Caco-2 (cell line): ENCODE measurements around the gene DDR2. TPM values are rescaled to one million over a fixed set of nuclear protein-coding genes. Genes with fewer than 3 reads are reported as not detected.

ENCODE experiments used
- BruUV-seq: library from RNA; stranded (reverse); fragments of 400-500 nt; replicated peaks from 2 replicates; lab custom pipeline; 2021; lab: Mats Ljungman, UMichigan
- CTCF ChIA-PET: fragments of 300-600 bp; sonication (Branson Sonifier 250); formaldehyde crosslinking; loops from one replicate; lab custom pipeline; 2022; ENCODE audit warnings: antibody characterized with exemption; lab: Charles Lee
- POLR2A ChIA-PET: fragments of 300-600 bp; sonication (Branson Sonifier 250); formaldehyde crosslinking; loops from one replicate; lab custom pipeline; 2022; ENCODE audit warnings: antibody characterized with exemption; lab: Charles Lee
- DNase-seq, 2 experiments: peaks; one replicate each; pipeline versions ENCODE4 v3.0.0 to v3.0.0-alpha.2; 2020 to 2022
- H3K27me3 ChIP-seq: replicated peaks from 2 replicates; pipeline ENCODE4 v1.6.0; 2011; ENCODE audit warnings: low read length; ENCODE audit not compliant: control insufficient read depth, insufficient read depth
- H3K36me3 ChIP-seq: 2 replicates; pipeline ENCODE4 v1.5.1; 2011; ENCODE audit warnings: low read length; ENCODE audit not compliant: control insufficient read depth, insufficient read depth
- H3K4me1 ChIP-seq: fragments of 250-450 bp; sonication (Bioruptor Pico); 2 replicates; pipeline ENCODE4 v1.5.1; 2020; ENCODE audit warnings: mild to moderate bottlenecking
- H3K4me3 ChIP-seq: 2 replicates; pipeline ENCODE4 v1.5.1; 2011; ENCODE audit warnings: low read depth, mild to moderate bottlenecking, control low read depth, low read length
- H3K9me3 ChIP-seq: fragments of 250-450 bp; sonication (Bioruptor Pico); 2 replicates; pipeline ENCODE4 v1.5.1; 2020; ENCODE audit warnings: mild to moderate bottlenecking, moderate library complexity
- H3K27ac Mint-ChIP-seq: one replicate; pipeline ENCODE4 v1.8.0; 2022; ENCODE audit warnings: mixed read lengths; ENCODE audit not compliant: unreplicated experiment
- H3K27me3 Mint-ChIP-seq: one replicate; pipeline ENCODE4 v1.8.0; 2022; ENCODE audit warnings: mixed read lengths; ENCODE audit not compliant: insufficient read depth, unreplicated experiment
- H3K36me3 Mint-ChIP-seq: one replicate; pipeline ENCODE4 v1.8.0; 2022; ENCODE audit warnings: mild to moderate bottlenecking, mixed read lengths; ENCODE audit not compliant: insufficient read depth, unreplicated experiment
- H3K4me1 Mint-ChIP-seq: one replicate; pipeline ENCODE4 v1.8.0; 2022; ENCODE audit warnings: low read depth, mixed read lengths; ENCODE audit not compliant: unreplicated experiment
- H3K4me3 Mint-ChIP-seq: one replicate; pipeline ENCODE4 v1.8.0; 2022; ENCODE audit warnings: mild to moderate bottlenecking, moderate library complexity, mixed read lengths; ENCODE audit not compliant: unreplicated experiment
- H3K9me3 Mint-ChIP-seq: one replicate; pipeline ENCODE4 v1.8.0; 2022; ENCODE audit warnings: mixed read lengths; ENCODE audit not compliant: unreplicated experiment
- intact Hi-C: fragments of 100-400 bp; cut with micrococcal nuclease; formaldehyde crosslinking; loops from one replicate; pipeline ENCODE4 v1.10.0; 2022; ENCODE audit not compliant: unreplicated experiment
- total RNA-seq: library from RNA; stranded (reverse); gene quantifications from 2 replicates; pipeline ENCODE4 v1.2.3, GENCODE V29; 2022
- TF ChIP-seq, protein P1 (sequence below), 2 experiments: fragments of 200-600 bp in 1 of 2; IDR thresholded peaks; 1 replicate in 1 of 2; 2 replicates in 1 of 2; pipeline versions ENCODE4 v1.5.1 to v1.8.0; 2011 to 2022; ENCODE audit warnings: antibody characterized with exemption in 1 of 2, control low read depth in 1 of 2, inconsistent platforms in 1 of 2, low read depth in 1 of 2, low read length in 1 of 2, mild to moderate bottlenecking in 1 of 2, moderate library complexity in 1 of 2; ENCODE audit not compliant: insufficient read depth in 1 of 2, severe bottlenecking in 1 of 2, unreplicated experiment in 1 of 2

Gene DDR2
- total RNA-seq, 1 experiment from 2014 or later = 0.73 TPM

DNA sequence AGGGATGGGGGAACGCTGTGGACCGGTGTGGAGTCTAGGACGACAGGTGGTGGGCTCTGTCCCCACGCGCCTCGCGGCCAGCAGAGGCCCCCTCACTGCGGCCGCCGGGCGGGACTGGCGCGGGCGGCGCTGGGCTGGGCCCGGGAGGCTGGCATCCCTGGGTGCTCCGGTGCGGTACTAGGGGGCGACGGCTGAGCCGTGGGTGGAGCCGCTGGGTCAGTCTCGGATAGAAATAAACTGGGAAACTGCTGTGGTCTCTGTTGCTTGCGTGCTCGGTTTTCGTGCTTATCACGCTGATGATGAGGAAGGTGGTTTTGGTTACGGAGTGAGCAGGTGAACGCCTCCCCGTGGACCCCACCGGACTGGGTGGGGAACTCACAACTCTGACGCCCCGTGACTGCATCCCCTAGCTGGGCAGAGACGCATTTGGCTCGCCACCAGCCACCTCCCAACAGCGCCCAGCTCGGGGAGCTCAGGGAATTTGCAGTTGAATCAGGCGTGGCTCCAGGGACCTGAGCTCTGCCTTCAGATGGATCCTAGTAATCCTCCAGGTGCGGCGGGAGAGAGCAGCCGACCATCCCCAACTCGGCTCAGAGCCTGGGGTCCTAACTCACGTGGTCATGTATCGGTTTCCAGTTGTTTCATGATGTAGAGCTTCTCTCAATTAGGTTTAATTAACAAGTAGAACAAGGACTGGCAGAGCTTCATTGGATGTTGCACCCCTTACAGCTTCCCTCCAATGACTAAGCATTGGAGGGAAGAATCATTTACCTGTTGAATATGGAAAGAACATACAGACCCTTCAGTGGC lies 190.3 kb downstream of the DDR2 start:
- ChIA-PET CTCF (interaction anchor here (1.3 kb wide), 1 partner anchor 22 kb away, joined by 3 read pairs; no protein-coding TSS in a partner anchor), POLR2A (no interaction called here)

DNA sequence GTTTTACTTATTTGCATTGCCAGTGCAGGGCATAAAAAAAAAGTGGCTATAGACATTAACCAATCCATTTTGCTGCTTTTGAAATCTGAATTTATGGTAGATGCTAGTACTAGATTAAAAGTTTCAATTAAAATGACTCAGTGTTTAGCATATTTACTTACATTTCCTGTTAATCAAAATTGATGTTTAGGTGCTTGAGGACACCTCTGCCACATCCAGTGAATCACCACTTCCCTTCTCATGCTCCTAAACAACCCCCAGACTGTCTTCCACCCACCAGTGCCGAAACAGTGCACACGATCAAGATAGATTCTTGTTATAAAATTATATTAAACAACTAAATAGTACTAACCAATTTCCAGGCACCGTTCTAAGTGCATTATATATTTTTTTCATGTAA lies 191.0 kb downstream of the DDR2 start:
- no peaks in the 10 kb centered on the region for H3K36me3 ChIP-seq
- Mint-ChIP-seq H3K27me3 (no peaks in the 10 kb centered on the region), H3K4me1 (peaks cover 20% of the 10 kb centered on the region), H3K27ac (no peak overlapping the region), H3K4me3 (peak overlapping the region; percentile 70), H3K36me3 (no peaks in the 10 kb centered on the region), H3K9me3 (no peaks in the 10 kb centered on the region)
- TF ChIP-seq, protein P1, sequence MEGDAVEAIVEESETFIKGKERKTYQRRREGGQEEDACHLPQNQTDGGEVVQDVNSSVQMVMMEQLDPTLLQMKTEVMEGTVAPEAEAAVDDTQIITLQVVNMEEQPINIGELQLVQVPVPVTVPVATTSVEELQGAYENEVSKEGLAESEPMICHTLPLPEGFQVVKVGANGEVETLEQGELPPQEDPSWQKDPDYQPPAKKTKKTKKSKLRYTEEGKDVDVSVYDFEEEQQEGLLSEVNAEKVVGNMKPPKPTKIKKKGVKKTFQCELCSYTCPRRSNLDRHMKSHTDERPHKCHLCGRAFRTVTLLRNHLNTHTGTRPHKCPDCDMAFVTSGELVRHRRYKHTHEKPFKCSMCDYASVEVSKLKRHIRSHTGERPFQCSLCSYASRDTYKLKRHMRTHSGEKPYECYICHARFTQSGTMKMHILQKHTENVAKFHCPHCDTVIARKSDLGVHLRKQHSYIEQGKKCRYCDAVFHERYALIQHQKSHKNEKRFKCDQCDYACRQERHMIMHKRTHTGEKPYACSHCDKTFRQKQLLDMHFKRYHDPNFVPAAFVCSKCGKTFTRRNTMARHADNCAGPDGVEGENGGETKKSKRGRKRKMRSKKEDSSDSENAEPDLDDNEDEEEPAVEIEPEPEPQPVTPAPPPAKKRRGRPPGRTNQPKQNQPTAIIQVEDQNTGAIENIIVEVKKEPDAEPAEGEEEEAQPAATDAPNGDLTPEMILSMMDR (IDR thresholded peaks at IDR 0.05; ENCODE audit: insufficient read depth in 1 of 2, low read depth in 1 of 2, low read length in 1 of 2, severe bottlenecking in 1 of 2, unreplicated experiment in 1 of 2) = no peak
- peaks cover 16% of the 10 kb centered on the region for H3K4me1 ChIP-seq
- no peak overlapping the region for H3K4me3 ChIP-seq
- no peaks in the 10 kb centered on the region for H3K9me3 ChIP-seq
- POLR2A ChIA-PET = no interaction called here
- CTCF ChIA-PET = interaction anchor here (1.3 kb wide), 1 partner anchor 23 kb away, joined by 3 read pairs; no protein-coding TSS in a partner anchor
- no TSS peak for BruUV-seq
- intact Hi-C loops = no loop called here
- no peaks in the 10 kb centered on the region for H3K27me3 ChIP-seq
- DNase-seq = no peak

More for the DNA sequence above, 190.3 kb downstream of the DDR2 start:
- BruUV-seq = no TSS peak
- no peaks in the 10 kb centered on the region for H3K9me3 Mint-ChIP-seq
- DNase-seq = peak; percentile 30 to 36
- Histone ChIP-seq H3K4me3 (peak overlapping the region; percentile 45), H3K27me3 (no peaks in the 10 kb centered on the region), H3K36me3 (no peaks in the 10 kb centered on the region), H3K4me1 (peaks cover 16% of the 10 kb centered on the region), H3K9me3 (no peaks in the 10 kb centered on the region)
- TF ChIP-seq, protein P1 (IDR thresholded peaks at IDR 0.05; ENCODE audit: insufficient read depth in 1 of 2, low read depth in 1 of 2, low read length in 1 of 2, severe bottlenecking in 1 of 2, unreplicated experiment in 1 of 2) = no peak
- intact Hi-C loops = no loop called here
- H3K36me3 Mint-ChIP-seq = no peaks in the 10 kb centered on the region
- H3K4me1 Mint-ChIP-seq = peaks cover 20% of the 10 kb centered on the region
- H3K27ac Mint-ChIP-seq = peak overlapping the region; percentile 49
- H3K4me3 Mint-ChIP-seq = peak overlapping the region; percentile 70
- no peaks in the 10 kb centered on the region for H3K27me3 Mint-ChIP-seq

DNA sequence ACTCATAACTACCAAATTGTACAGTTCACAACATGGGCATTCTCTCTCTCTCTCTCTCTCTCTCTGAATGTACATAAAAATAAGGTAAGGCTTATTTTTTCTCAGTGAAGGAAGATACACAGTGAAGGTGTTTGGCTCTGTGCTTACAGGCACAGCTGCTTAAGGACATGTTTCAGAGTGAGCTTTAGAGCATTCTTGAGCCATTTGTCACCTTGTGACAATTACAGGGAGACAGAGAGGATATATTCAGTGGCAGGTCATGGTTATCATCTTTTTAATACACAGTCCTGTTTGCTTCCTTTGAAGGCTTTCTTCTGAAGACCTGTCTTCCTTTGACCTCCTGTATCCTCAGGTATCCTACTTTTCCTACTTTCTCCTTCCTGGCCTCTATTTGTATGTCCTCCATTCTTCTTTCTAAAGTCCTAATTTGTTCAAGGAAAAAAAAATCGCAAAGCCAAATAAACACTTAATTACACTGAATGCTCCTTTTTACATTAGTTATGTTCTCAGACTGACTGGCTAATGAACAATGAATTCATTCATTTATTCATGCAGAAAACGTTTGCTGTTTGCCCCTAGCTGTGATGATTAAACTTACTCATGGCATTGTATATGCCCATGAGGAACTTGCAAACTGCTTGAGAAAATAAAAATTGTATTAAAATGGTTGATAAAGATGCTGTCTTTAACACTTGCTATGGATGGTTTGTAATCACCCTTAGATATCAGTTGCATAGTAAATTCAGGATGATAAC lies 191.7 kb downstream of the DDR2 start:
- BruUV-seq = no TSS peak

More for the DNA sequence above, 191.7 kb downstream of the DDR2 start:
- H3K4me1 ChIP-seq = peaks cover 16% of the 10 kb centered on the region
- DNase-seq = peak in 1 of 2 experiments; percentile 16
- no peaks in the 10 kb centered on the region for H3K27me3 ChIP-seq
- no peaks in the 10 kb centered on the region for H3K36me3 ChIP-seq
- no peak overlapping the region for H3K4me3 ChIP-seq
- Mint-ChIP-seq H3K4me3 (peak overlapping the region; percentile 70), H3K4me1 (peaks cover 20% of the 10 kb centered on the region), H3K27me3 (no peaks in the 10 kb centered on the region), H3K9me3 (no peaks in the 10 kb centered on the region), H3K27ac (no peak overlapping the region), H3K36me3 (no peaks in the 10 kb centered on the region)
- TF ChIP-seq, protein P1 (IDR thresholded peaks at IDR 0.05; ENCODE audit: insufficient read depth in 1 of 2, low read depth in 1 of 2, low read length in 1 of 2, severe bottlenecking in 1 of 2, unreplicated experiment in 1 of 2) = no peak
- intact Hi-C loops = no loop called here
- H3K9me3 ChIP-seq = no peaks in the 10 kb centered on the region
- ChIA-PET CTCF (interaction anchor here (1.3 kb wide), 1 partner anchor 24 kb away, joined by 3 read pairs; no protein-coding TSS in a partner anchor), POLR2A (no interaction called here)
